ENCODE data around the gene ST8SIA5. TPM values are rescaled to one million over a fixed set of nuclear protein-coding genes. Genes with fewer than 3 reads are reported as not detected.

Gene ST8SIA5
- total and polyA plus RNA-seq, 10 of the 15 experiments (the other 5 are each of a cell fraction or from before 2014, with no cell fraction given): 0.02 to 0.32 (median 0.12) TPM; not detected in 1

DNA sequence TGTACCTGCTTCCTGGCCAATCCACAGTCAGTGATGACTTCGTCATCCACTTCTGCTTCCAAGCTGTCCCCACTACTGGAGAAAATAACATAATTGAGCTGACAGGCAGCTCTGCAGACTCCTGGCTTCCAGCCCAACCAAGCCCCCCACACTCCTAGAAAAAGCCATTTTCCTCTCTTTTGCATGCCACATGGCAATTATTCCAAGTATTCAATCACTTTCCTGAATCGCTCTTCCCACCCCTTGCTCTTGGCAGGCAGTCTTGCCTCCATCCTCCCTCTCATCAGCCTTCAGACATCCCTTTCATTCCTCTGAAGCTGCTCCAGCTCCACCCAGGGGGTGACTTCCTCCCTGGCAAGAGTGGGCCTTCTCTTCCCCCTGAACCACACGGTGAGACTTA, 14.3 kb upstream of the ST8SIA5 start:
- RAD21 ChIA-PET (ENCODE audit: unreplicated experiment): interaction anchor here (1.5 kb wide), 1 partner anchor 146 kb away, joined by 5 read pairs; the partner anchor contains the start of genes KATNAL2 and PIAS2
- SMC1A ChIA-PET (ENCODE audit: uncharacterized antibody, unreplicated experiment): no interaction called here

More for the DNA sequence above, 14.3 kb upstream of the ST8SIA5 start:
- DNase-seq (ENCODE audit: low read depth, low spot score) (no peak), FAIRE-seq (no peak), ATAC-seq (no peak)
- no peaks in the 10 kb centered on the region for H4K20me1 ChIP-seq (ENCODE audit: control insufficient read depth, insufficient read depth)
- ChIA-PET POLR2A (no interaction called here), CTCF (no interaction called here)
- WGBS (ENCODE audit: insufficient coverage, insufficient replicate concordance, low lambda C conversion rate, missing lambda C conversion rate): 54% methylated on average over 3 of the region's 3 CpGs
- intact Hi-C loops (cut with micrococcal nuclease; ENCODE audit: unreplicated experiment) (no loop called here), in situ Hi-C loops (cut with MboI) (no loop called here)
- H3K36me3 ChIP-seq (ENCODE audit: control insufficient read depth in 2 of 2, insufficient read depth in 2 of 2, low read length in 1 of 2): no peaks in the 10 kb centered on the region
- no TSS peak for BruUV-seq (replicated peaks)
- no peak overlapping the region for H2AFZ ChIP-seq (ENCODE audit: control insufficient read depth, low read depth, low read length)
- no peak overlapping the region for H3K4me2 ChIP-seq (ENCODE audit: control insufficient read depth, insufficient read depth)
- H3K4me3 ChIP-seq: no peak overlapping the region
- no peak overlapping the region for H3K27ac ChIP-seq (ENCODE audit: control insufficient read depth, insufficient read depth)
- H3K9ac ChIP-seq (ENCODE audit: control insufficient read depth, insufficient read depth, low read length): no peak overlapping the region
- no peaks in the 10 kb centered on the region for H3K9me3 ChIP-seq (replicated peaks; ENCODE audit: control insufficient read depth, insufficient read depth, low read length)
- TF ChIP-seq, protein P1, sequence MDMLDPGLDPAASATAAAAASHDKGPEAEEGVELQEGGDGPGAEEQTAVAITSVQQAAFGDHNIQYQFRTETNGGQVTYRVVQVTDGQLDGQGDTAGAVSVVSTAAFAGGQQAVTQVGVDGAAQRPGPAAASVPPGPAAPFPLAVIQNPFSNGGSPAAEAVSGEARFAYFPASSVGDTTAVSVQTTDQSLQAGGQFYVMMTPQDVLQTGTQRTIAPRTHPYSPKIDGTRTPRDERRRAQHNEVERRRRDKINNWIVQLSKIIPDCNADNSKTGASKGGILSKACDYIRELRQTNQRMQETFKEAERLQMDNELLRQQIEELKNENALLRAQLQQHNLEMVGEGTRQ (IDR thresholded peaks at IDR 0.05; ENCODE audit: borderline replicate concordance, low read depth, low read length): no peak
- TF ChIP-seq, protein P2, sequence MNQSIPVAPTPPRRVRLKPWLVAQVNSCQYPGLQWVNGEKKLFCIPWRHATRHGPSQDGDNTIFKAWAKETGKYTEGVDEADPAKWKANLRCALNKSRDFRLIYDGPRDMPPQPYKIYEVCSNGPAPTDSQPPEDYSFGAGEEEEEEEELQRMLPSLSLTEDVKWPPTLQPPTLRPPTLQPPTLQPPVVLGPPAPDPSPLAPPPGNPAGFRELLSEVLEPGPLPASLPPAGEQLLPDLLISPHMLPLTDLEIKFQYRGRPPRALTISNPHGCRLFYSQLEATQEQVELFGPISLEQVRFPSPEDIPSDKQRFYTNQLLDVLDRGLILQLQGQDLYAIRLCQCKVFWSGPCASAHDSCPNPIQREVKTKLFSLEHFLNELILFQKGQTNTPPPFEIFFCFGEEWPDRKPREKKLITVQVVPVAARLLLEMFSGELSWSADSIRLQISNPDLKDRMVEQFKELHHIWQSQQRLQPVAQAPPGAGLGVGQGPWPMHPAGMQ (IDR thresholded peaks at IDR 0.05; ENCODE audit: borderline replicate concordance): no peak
- TF ChIP-seq, protein P3, sequence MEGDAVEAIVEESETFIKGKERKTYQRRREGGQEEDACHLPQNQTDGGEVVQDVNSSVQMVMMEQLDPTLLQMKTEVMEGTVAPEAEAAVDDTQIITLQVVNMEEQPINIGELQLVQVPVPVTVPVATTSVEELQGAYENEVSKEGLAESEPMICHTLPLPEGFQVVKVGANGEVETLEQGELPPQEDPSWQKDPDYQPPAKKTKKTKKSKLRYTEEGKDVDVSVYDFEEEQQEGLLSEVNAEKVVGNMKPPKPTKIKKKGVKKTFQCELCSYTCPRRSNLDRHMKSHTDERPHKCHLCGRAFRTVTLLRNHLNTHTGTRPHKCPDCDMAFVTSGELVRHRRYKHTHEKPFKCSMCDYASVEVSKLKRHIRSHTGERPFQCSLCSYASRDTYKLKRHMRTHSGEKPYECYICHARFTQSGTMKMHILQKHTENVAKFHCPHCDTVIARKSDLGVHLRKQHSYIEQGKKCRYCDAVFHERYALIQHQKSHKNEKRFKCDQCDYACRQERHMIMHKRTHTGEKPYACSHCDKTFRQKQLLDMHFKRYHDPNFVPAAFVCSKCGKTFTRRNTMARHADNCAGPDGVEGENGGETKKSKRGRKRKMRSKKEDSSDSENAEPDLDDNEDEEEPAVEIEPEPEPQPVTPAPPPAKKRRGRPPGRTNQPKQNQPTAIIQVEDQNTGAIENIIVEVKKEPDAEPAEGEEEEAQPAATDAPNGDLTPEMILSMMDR (IDR thresholded peaks at IDR 0.05 in 2 of 3, conservative IDR thresholded peaks at IDR 0.05 in 1 of 3; ENCODE audit: control insufficient read depth in 2 of 3, extremely low read depth in 1 of 3, insufficient read depth in 1 of 3, low read depth in 3 of 3, low read length in 3 of 3): no peak
- TF ChIP-seq HDAC6 (IDR thresholded peaks at IDR 0.05; ENCODE audit: unreplicated experiment) (no peak), ASH2L (IDR thresholded peaks at IDR 0.05; ENCODE audit: borderline replicate concordance, low read depth) (no peak), STAT1 (conservative IDR thresholded peaks at IDR 0.05) (no peak), SIN3A (IDR thresholded peaks at IDR 0.05; ENCODE audit: low read depth, low read length) (no peak)
- TF ChIP-seq, protein P4, sequence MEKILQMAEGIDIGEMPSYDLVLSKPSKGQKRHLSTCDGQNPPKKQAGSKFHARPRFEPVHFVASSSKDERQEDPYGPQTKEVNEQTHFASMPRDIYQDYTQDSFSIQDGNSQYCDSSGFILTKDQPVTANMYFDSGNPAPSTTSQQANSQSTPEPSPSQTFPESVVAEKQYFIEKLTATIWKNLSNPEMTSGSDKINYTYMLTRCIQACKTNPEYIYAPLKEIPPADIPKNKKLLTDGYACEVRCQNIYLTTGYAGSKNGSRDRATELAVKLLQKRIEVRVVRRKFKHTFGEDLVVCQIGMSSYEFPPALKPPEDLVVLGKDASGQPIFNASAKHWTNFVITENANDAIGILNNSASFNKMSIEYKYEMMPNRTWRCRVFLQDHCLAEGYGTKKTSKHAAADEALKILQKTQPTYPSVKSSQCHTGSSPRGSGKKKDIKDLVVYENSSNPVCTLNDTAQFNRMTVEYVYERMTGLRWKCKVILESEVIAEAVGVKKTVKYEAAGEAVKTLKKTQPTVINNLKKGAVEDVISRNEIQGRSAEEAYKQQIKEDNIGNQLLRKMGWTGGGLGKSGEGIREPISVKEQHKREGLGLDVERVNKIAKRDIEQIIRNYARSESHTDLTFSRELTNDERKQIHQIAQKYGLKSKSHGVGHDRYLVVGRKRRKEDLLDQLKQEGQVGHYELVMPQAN (conservative IDR thresholded peaks at IDR 0.05): no peak
- no peaks in the 10 kb centered on the region for H3K27me3 ChIP-seq (replicated peaks in 1 of 2; ENCODE audit: control insufficient read depth in 2 of 2, insufficient read depth in 2 of 2, low read length in 1 of 2)
- H3K4me1 ChIP-seq (ENCODE audit: control insufficient read depth, insufficient read depth, low read length): no peaks in the 10 kb centered on the region
- H3K79me2 ChIP-seq (ENCODE audit: control insufficient read depth, insufficient read depth, low read length): no peaks in the 10 kb centered on the region
